Measurements from ENCODE around the gene OGG1. TPM values are rescaled to one million over a fixed set of nuclear protein-coding genes. Genes with fewer than 3 reads are reported as not detected.

Gene OGG1
- total and polyA plus RNA-seq, 9 of the 15 experiments (the other 6 are each of a cell fraction or from before 2014, with no cell fraction given): 6.6 to 33.0 (median 24.4) TPM

- TF ChIP-seq TRIM25 (IDR thresholded peaks at IDR 0.05; ENCODE audit: borderline replicate concordance) (no peak), NELFE (IDR thresholded peaks at IDR 0.05; ENCODE audit: insufficient read depth, insufficient read length) (no peak), ZNF239 (CRISPR knock-in tag; IDR thresholded peaks at IDR 0.05) (no peak), PTBP1 (IDR thresholded peaks at IDR 0.05; ENCODE audit: low read depth, low read length) (no peak), PHTF2 (CRISPR knock-in tag; IDR thresholded peaks at IDR 0.05) (no peak), ATF7 (IDR thresholded peaks at IDR 0.05) (no peak), MLX (CRISPR knock-in tag; conservative IDR thresholded peaks at IDR 0.05) (0 out of 4 replicates have a peak, but pooled peaks of 1 of the 2 experiments have one; percentile 56), RFX5 (IDR thresholded peaks at IDR 0.05; ENCODE audit: low read depth, low read length) (no peak), CEBPG (CRISPR knock-in tag; IDR thresholded peaks at IDR 0.05) (no peak), CEBPG (tag; conservative IDR thresholded peaks at IDR 0.05 in 1 of 2, IDR thresholded peaks at IDR 0.05 in 1 of 2) (no peak), ZBTB9 (CRISPR knock-in tag; IDR thresholded peaks at IDR 0.05) (no peak), FOXJ3 (CRISPR knock-in tag; IDR thresholded peaks at IDR 0.05) (peak; percentile 79; the same call in 1 of the 2 replicates), ZNF347 (CRISPR knock-in tag; IDR thresholded peaks at IDR 0.05; ENCODE audit: low read depth) (no peak), OTX1 (CRISPR knock-in tag; IDR thresholded peaks at IDR 0.05) (no peak), KDM1A (IDR thresholded peaks at IDR 0.05) (no peak), HES1 (IDR thresholded peaks at IDR 0.05; ENCODE audit: low read depth) (no peak), DMBX1 (CRISPR knock-in tag; IDR thresholded peaks at IDR 0.05; ENCODE audit: borderline replicate concordance) (peak; percentile 38; the same call in 1 of the 2 replicates), DLX4 (CRISPR knock-in tag; IDR thresholded peaks at IDR 0.05) (no peak), HNRNPH1 (optimal IDR thresholded peaks at IDR 0.05; ENCODE audit: low read depth, low read length) (no peak), ZBTB8A (IDR thresholded peaks at IDR 0.05; ENCODE audit: partially characterized antibody) (no peak), ETV5 (CRISPR knock-in tag; IDR thresholded peaks at IDR 0.05; ENCODE audit: low read depth) (peak; percentile 82; the same call in 1 of the 2 replicates), ZNF696 (CRISPR knock-in tag; conservative IDR thresholded peaks at IDR 0.05) (no peak), CREB1 (IDR thresholded peaks at IDR 0.05) (0 out of 2 replicates have a peak, but pooled peaks have one; percentile 24), CREB1 (CRISPR knock-in tag; IDR thresholded peaks at IDR 0.05) (peak; percentile 77)
These were observed 45.1 kb upstream of the OGG1 start (continued) for GRCh38 chr3:9704347-9705322.
